NCI-H446 (cell line): Measurements from ENCODE around the gene WDTC1.
"Not testable (repeated sequence)": the region's sequence is repeated elsewhere in the genome, so short reads cannot be mapped to it uniquely, and the experiment has no call there.

Experiments used
- DNase-seq, 2 experiments: peaks; one replicate each; lab custom pipeline; 2025; lab: John Stamatoyannopoulos, UW

Gene WDTC1

GRCh38 chr1:27246194-27246593, 11.8 kb downstream of the WDTC1 start:
- DNase-seq = no peak

DNA sequence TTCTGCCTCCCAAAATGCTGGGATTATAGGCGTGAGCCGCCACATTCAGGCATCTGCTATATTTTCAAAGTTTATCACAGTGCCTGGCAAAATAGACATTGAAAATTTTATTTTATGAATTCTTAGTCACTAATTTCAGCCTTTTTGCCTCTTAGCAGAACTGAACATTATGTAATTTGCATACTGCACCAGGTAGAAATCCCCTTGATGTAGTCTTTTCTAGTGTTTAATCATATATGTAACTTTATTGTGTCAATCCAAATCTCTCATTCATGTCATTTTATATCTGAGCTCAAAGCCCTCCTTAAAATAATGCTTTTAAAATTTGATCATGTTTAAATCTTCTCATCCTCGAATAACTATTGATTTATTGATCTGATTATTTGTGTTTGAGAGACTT, 19.2 kb downstream of the WDTC1 start:
- DNase-seq = no peak

DNA sequence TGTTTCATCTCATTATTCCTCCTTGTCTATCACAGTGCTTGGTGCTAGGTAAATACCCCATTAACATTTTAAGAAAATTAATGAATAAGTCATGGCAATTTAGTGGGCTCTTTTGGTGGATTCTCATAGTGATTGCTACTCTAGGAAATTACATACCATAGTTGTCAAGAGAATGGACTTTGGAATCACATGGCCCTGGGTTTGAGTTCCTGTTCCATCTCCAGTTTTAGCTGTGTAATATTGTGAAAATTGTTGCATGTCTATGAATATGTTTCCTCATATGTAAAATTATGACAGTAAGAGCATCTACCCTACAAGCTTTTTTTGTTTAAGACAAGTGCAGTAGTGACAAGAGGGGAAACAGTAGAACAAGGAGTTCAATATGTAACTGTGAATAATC, 20.7 kb downstream of the WDTC1 start:
- no peak for DNase-seq

GRCh38 chr1:27257155-27257554, 22.7 kb downstream of the WDTC1 start:
- no peak for DNase-seq

DNA sequence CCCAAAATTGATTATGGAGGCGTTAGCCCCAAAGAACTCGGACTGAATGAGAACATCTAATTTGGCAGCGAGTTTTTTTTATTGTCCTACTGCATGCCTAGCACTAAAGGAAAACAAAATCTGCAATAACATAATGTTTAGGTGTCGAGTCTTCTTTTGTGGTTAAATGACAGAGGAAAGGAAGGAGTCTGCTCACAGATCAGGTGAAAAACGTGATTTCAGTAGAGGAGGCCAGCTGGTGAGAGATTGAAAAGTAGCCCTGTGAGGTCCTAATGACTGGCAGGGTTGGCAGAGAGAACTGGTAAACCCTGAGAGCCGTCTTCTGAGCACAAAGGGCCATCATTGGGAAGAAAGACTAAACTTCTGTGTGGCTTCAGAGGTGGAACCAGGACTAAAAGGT, 24.2 kb downstream of the WDTC1 start:
- no peak for DNase-seq

DNA sequence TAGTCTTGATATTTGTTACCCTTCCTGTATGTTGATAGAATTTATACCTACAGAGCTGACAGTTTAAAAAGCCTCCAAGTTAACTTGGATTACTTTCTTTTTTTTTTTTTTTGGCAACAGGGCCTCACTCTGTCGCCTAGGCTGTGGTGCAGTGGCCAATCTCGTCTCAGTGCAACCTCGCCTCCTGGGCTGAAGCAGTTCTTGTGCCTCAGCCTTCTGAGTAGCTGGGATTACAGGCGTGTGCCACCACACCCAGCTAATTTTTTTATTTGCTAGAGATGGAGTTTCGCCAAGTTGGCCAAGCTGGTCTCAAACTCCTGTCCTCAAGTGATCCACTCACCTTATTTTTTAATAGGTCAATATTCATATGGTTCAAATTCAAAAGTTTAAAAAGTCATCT, 32.7 kb downstream of the WDTC1 start:
- no peak for DNase-seq

GRCh38 chr1:27269276-27269675, 34.8 kb downstream of the WDTC1 start:
- DNase-seq = no peak

- DNase-seq = no peak
These were observed 39.8 kb downstream of the WDTC1 start for GRCh38 chr1:27274204-27274603.

DNA sequence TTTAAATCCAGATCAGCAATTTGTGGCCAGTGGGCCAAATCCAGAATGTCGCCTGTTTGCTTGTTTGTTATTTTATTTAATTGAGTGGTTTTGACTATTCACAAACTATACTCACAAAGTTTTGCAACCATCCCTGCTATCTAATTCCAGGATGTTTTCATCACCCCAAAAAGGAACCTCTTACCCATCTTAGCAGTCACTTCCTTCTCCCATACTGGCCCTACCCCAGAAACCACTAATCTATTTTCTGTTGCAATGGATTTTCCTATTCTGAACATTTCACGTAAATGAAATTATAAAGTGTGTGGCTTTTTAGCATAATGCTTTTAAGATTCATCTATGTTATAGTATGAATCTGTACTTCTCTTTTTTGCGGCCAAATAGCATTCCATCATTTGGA, 41.3 kb downstream of the WDTC1 start:
- DNase-seq = no peak

DNA sequence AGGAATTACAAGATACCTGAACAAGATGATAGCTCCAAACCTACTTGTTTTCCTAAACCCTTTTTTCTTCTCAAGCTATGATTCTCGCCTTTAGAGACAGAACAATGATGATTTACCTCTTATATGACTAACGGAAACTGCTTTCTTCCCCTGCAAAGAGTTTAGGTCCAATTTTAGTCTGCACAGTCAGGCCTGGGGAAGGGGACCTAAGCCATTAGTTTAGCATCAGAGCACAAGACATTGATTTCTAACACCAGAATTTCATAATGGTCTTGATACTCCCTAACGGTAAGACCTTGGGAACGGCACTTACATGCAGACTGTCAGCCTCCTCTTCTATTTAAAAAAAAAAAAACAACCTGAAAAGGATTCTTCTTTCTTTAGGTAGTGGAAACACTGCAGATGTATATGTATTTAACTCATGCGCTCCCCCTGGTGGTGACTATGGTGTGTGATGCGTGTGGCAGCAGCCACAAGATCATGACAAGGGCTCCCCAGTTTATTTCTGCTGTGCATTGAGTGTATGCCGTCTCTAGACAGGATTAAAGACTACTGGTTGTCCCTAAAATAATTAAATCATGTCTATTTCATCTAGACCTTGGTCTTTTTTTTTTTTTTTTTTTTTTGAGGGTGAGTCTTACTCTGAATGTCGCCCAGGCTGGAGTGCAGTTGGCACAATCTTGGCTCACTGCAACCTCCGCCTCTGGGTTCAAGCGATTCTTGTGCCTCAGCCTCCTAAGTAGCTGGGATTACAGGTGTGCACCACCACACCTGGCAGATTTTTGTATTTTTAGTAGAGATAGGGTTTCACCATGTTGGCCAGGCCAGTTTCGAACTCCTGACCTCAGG, 50.2 kb downstream of the WDTC1 start:
- peak; percentile 48 to 81 for DNase-seq

- no peak for DNase-seq
These were observed 50.8 kb downstream of the WDTC1 start for GRCh38 chr1:27285274-27285660.

DNA sequence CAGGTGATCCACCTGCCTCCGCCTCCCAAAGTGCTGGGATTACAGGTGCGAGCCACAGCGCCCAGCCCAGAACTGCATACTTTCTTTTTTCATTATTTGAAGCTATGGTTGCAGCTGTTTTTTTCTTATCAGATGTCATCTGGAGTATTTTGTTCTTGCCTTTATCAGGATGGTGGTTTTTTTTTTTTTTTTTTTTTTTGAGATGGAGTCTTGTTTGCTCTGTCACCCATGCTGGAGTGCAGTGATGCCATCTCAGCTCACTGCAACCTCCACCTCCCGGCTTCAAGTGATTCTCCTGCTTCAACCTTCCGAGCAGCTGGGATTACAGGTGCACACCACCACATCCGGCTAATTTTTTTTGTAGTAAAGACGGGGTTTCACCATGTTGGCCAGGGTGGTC, 51.4 kb downstream of the WDTC1 start:
- DNase-seq = not testable (repeated sequence)

- DNase-seq = not testable (repeated sequence)
These were observed 54.7 kb downstream of the WDTC1 start for GRCh38 chr1:27289125-27289524.

DNA sequence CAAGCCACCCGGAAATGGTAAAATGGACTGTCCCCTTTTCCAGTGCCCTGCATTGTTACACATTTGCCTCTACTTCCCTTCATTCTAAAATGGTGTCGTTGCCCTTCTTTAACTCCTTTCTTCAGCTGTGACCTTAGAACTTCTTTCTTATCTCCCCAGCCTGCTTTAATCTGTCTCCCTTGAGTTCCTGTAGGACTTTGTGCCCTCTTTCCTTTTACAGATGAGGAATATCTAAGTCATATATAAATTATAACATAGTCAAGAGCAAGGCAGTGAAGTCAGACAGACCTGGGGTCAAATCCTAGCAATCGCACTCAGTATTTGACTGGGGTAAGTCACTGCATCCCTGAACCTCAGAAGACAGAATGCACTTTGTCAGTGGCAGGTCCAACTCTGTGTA, 56.1 kb downstream of the WDTC1 start:
- no peak for DNase-seq

- no peak for DNase-seq
These were observed 57.7 kb downstream of the WDTC1 start for GRCh38 chr1:27292106-27292505.

- DNase-seq = no peak
These were observed 59.5 kb downstream of the WDTC1 start for GRCh38 chr1:27293915-27294314.

DNA sequence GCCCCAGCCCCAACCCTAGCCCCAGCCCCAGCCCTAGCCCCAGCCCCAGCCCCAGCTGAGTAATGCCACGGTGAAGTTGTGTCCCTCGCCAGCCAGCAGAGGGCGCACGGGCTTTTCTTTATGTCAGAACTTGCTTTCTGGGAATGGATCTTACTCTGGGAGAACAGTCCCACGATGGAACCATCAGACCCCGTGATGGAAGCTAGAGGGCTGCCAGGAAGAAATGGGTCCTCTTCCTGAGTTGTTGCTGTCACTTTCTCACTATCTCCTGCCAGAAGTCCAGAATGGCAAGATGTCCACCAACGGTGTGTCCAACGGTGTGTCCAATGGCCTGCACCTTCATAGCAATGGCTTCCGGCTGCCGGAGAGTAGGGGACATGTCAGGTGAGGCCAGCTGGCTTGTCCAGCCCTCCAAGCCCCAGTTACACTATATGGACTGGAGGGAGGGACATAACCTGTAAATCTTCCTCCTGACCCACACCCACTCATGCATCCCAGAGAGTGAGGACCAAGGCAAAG, 62.4 kb downstream of the WDTC1 start:
- DNase-seq = peak; percentile 57 to 85

GRCh38 chr1:27297903-27298302, 63.5 kb downstream of the WDTC1 start:
- peak in 1 of 2 experiments; percentile 32 for DNase-seq

DNA sequence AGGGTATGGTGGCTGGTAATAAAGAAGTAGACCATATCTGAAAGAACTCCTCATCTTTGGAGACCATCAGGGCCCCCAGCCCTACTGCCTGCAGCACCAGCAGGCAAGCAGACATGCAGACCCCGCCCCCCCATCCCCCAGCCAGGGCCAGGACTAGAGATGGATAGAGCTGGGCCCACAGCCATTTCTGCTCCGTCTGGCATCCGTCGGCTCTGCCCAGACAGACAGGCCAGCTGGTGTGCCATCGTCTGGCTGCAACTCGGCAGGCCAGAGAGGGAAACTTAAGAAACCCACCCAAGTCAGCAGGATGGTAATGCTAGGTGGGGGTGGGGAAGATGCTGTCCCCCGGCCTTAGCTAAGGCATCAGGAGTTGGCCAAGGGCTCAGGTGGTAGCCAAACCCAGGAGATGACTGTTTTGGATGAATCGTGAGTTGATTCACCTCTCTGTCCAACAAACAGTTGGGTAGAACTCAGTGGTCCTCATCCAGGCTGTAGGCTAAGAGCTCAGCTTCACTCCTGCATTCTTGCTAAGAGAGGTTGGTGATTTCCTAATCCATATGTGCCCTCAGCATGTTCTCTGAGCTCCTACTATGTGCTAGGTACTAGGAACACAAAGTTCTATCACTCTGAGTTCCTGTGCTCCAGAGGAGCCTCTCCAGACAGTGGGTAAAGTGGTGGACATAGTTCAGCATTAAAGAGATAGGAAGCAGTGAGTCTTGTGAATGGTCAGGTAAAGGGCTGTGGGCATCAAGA, 64.4 kb downstream of the WDTC1 start:
- DNase-seq = peak; percentile 71 to 89

DNA sequence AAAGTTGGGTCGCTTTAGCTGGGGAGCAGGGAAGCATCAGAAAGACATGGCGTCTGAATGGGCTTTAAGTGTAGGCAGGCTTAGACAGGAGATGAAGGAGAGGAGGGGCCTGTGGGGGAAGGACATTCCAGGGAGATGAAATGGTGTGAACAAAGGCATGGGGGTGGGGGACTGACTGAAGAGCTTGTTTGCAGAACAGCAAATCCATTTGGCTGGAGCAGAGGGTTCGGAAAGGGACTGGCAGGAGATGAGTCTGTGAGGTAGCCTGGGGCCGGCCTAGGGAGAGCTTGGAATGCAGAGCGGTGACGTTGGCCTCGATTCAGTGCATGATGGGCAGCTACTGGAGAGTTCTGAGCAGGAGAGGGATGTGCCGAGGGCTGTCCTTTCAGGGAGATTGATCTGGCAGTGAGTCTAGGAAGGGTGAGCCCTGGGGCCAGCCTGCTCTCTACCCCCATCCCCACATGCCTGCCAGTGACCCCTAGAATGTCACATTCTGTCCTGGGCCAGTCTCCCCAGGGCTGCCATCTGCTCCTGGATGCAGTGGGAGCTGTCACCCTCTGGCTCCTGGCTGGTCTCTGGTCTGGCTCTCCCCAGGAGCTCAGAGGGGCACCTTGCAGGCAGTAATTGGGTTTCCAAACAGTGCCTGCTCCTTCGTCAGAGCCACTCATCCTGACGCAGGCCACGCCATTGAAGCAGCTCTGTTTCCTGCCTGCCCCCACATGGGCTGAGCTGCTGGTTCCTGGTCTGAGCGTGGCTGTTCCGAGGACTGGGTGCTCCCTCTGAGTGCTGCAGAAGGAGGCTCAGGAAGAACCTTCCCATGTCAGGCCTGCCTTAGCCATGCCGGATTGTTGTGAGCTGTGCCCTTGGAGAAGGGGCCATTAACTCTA, 65.2 kb downstream of the WDTC1 start:
- peak; percentile 97 to 98 for DNase-seq

GRCh38 chr1:27300341-27301051, 66.1 kb downstream of the WDTC1 start:
- peak; percentile 95 to 97 for DNase-seq
